PC-9 (cell line): ENCODE measurements around the gene MOBP.

Experiments
- CTCF ChIP-seq: fragments of 200-600 bp; sonication (generic); conservative IDR thresholded peaks from 2 replicates; pipeline ENCODE4 v1.6.1; 2017; ENCODE audit warnings: mixed run types, antibody characterized with exemption, mild to moderate bottlenecking, moderate library complexity
- EZH2 ChIP-seq: fragments of 200-600 bp; sonication (generic); IDR thresholded peaks from 2 replicates; pipeline ENCODE4 v1.8.0; 2017; ENCODE audit warnings: antibody characterized with exemption, low read depth

- TF ChIP-seq CTCF (no peak), EZH2 (no peak)
Observed at GRCh38 chr3:39502838-39503145, 35.3 kb downstream of the MOBP start.
